Progenitor cell of endocrine pancreas (in vitro differentiated cells): ENCODE measurements around the gene PRSS53. TPM values are rescaled to one million over a fixed set of nuclear protein-coding genes. Genes with fewer than 3 reads are reported as not detected.

Experiments
- DNase-seq: peaks from one replicate; pipeline ENCODE4 v3.0.0; 2021; ENCODE audit warnings: low spot score; ENCODE audit not compliant: unreplicated experiment
- H3K27ac Mint-ChIP-seq: 2 replicates; pipeline ENCODE4 v1.8.0; 2021; ENCODE audit warnings: mild to moderate bottlenecking, moderate library complexity, mixed read lengths
- H3K27me3 Mint-ChIP-seq: 2 replicates; pipeline ENCODE4 v1.8.0; 2021; ENCODE audit warnings: mixed read lengths
- H3K36me3 Mint-ChIP-seq: 2 replicates; pipeline ENCODE4 v1.8.0; 2022; ENCODE audit warnings: mixed read lengths; ENCODE audit not compliant: insufficient read depth
- H3K4me1 Mint-ChIP-seq: 2 replicates; pipeline ENCODE4 v1.8.0; 2021; ENCODE audit warnings: low read depth, mixed read lengths
- H3K4me3 Mint-ChIP-seq: 2 replicates; pipeline ENCODE4 v1.8.0; 2021; ENCODE audit warnings: low read depth, mild to moderate bottlenecking, moderate library complexity, mixed read lengths
- H3K9me3 Mint-ChIP-seq: 2 replicates; pipeline ENCODE4 v1.8.0; 2021; ENCODE audit warnings: low read depth, mixed read lengths
- CTCF ChIP-seq: fragments of 200-600 bp; sonication (generic); IDR thresholded peaks from one replicate; pipeline ENCODE4 v1.5.0; 2021; ENCODE audit warnings: antibody characterized with exemption, mild to moderate bottlenecking; ENCODE audit not compliant: unreplicated experiment
- total RNA-seq: library from RNA; stranded (reverse); gene quantifications from 2 replicates; pipeline ENCODE4 v1.2.1, GENCODE V29; 2021

PRSS53 gene
- total RNA-seq, 1 donor from 2014 or later, result 2.3 TPM

- H3K36me3 Mint-ChIP-seq, result peaks cover 18% of the 10 kb centered on the region
- peaks cover 36% of the 10 kb centered on the region for H3K4me1 Mint-ChIP-seq
- peak; percentile 53 for DNase-seq
- TF ChIP-seq CTCF, result no peak
- no peaks in the 10 kb centered on the region for H3K9me3 Mint-ChIP-seq
- peak overlapping the region; percentile 44 for H3K4me3 Mint-ChIP-seq
- no peaks in the 10 kb centered on the region for H3K27me3 Mint-ChIP-seq
- H3K27ac Mint-ChIP-seq, result peak overlapping the region; percentile 98
Observed at GRCh38 chr16:31130899-31131298, 42.2 kb upstream of the PRSS53 start.

GRCh38 chr16:31130336-31130891 lies 41.7 kb upstream of the PRSS53 start:
- Mint-ChIP-seq H3K4me3 (peak overlapping the region; percentile 38), H3K27ac (peak overlapping the region; percentile 98), H3K9me3 (no peaks in the 10 kb centered on the region), H3K36me3 (peaks cover 18% of the 10 kb centered on the region), H3K27me3 (no peaks in the 10 kb centered on the region), H3K4me1 (peaks cover 33% of the 10 kb centered on the region)
- no peak for TF ChIP-seq CTCF
- no peak for DNase-seq

GRCh38 chr16:31129568-31130335 lies 41.0 kb upstream of the PRSS53 start:
- H3K4me3 Mint-ChIP-seq, result no peak overlapping the region

GRCh38 chr16:31128711-31129567 lies 40.2 kb upstream of the PRSS53 start:
- H3K27ac Mint-ChIP-seq, result peak overlapping the region; percentile 71
- no peaks in the 10 kb centered on the region for H3K9me3 Mint-ChIP-seq
- H3K27me3 Mint-ChIP-seq, result no peaks in the 10 kb centered on the region
- no peak overlapping the region for H3K4me3 Mint-ChIP-seq
- peaks cover 27% of the 10 kb centered on the region for H3K4me1 Mint-ChIP-seq
- TF ChIP-seq CTCF, result no peak
- DNase-seq, result no peak
- peaks cover 18% of the 10 kb centered on the region for H3K36me3 Mint-ChIP-seq

More at GRCh38 chr16:31129568-31130335, 41.0 kb upstream of the PRSS53 start:
- TF ChIP-seq CTCF, result no peak
- peak overlapping the region; percentile 98 for H3K27ac Mint-ChIP-seq
- H3K27me3 Mint-ChIP-seq, result no peaks in the 10 kb centered on the region
- no peaks in the 10 kb centered on the region for H3K9me3 Mint-ChIP-seq
- no peak for DNase-seq
- H3K36me3 Mint-ChIP-seq, result peaks cover 18% of the 10 kb centered on the region
- peaks cover 32% of the 10 kb centered on the region for H3K4me1 Mint-ChIP-seq

- no peaks in the 10 kb centered on the region for H3K27me3 Mint-ChIP-seq
- peaks cover 13% of the 10 kb centered on the region for H3K36me3 Mint-ChIP-seq
- H3K4me1 Mint-ChIP-seq, result peaks cover 15% of the 10 kb centered on the region
- no peak overlapping the region for H3K4me3 Mint-ChIP-seq
- TF ChIP-seq CTCF, result no peak
- no peaks in the 10 kb centered on the region for H3K9me3 Mint-ChIP-seq
- H3K27ac Mint-ChIP-seq, result no peak overlapping the region
- no peak for DNase-seq
Observed at GRCh38 chr16:31127182-31127581, 38.4 kb upstream of the PRSS53 start.
